Mammary epithelial cell (primary cell): Measurements from ENCODE around the gene ARL2.

Source experiments
- EZH2 ChIP-seq: IDR thresholded peaks from 2 replicates; pipeline ENCODE4 v1.6.1; 2012; ENCODE audit warnings: low read length, inconsistent platforms, borderline replicate concordance
- TF ChIP-seq, protein P1 (sequence below), 2 donors: IDR thresholded peaks in 1 of 2; conservative IDR thresholded peaks in 1 of 2; 2 replicates each; pipeline ENCODE4 v1.5.1; 2011 to 2012; ENCODE audit warnings: inconsistent platforms in 2 of 2, low read length in 2 of 2, mild to moderate bottlenecking in 2 of 2, control low read depth in 1 of 2, low read depth in 1 of 2; ENCODE audit not compliant: insufficient read depth in 1 of 2; ENCODE audit errors: extremely low read depth in 1 of 2

DNA sequence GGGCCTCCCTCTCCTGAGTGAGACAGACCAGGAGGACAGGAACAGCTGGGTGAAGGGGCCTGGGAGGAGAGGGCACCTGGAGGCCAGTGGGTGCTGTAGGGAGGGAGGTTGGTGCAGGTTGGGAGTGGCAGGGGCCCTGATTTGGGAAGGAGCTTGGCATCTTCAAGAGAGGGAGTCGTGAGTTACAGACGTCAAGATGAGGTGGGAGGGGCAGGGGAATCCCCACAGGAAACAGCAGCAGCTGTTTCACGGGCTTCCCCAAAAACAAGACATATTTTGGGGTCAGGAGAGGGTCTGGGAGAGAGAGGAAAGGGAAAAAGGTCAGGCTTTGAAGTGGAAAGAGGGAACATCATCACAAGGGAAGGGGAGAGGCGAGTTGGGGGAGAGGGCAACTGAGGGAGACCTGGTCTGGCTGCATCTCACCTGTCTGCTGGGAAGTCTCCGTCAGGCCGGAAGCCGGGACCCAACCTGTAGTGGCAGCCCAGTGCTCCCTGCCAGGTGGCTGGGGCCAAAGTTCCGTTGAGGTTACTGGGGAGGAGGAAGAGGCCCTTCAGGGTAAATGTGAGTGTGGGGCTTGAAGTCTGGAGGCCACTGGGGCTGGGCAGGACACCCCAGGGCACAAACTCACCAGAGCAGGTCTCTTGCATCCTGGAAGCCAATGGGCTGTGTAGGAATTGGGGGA lies 40.0 kb downstream of the ARL2 start:
- TF ChIP-seq EZH2 = no peak
- TF ChIP-seq, protein P1, sequence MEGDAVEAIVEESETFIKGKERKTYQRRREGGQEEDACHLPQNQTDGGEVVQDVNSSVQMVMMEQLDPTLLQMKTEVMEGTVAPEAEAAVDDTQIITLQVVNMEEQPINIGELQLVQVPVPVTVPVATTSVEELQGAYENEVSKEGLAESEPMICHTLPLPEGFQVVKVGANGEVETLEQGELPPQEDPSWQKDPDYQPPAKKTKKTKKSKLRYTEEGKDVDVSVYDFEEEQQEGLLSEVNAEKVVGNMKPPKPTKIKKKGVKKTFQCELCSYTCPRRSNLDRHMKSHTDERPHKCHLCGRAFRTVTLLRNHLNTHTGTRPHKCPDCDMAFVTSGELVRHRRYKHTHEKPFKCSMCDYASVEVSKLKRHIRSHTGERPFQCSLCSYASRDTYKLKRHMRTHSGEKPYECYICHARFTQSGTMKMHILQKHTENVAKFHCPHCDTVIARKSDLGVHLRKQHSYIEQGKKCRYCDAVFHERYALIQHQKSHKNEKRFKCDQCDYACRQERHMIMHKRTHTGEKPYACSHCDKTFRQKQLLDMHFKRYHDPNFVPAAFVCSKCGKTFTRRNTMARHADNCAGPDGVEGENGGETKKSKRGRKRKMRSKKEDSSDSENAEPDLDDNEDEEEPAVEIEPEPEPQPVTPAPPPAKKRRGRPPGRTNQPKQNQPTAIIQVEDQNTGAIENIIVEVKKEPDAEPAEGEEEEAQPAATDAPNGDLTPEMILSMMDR (conservative IDR thresholded peaks at IDR 0.05 in 1 of 2, IDR thresholded peaks at IDR 0.05 in 1 of 2; ENCODE audit: extremely low read depth in 1 of 2, insufficient read depth in 1 of 2, low read depth in 1 of 2, low read length in 2 of 2) = no peak
